ENCODE results near the gene PISD.

Gene PISD

GRCh38 chr22:31618057-31618456 is 44.0 kb downstream of the PISD start:
- no peak overlapping the region for H3K9ac ChIP-seq (ENCODE audit: low read length)
- H3K4me3 ChIP-seq (ENCODE audit: insufficient read depth, low read length, poor library complexity, severe bottlenecking): no peak overlapping the region
- no peaks in the 10 kb centered on the region for H3K27me3 ChIP-seq (ENCODE audit: low read length)
- no peaks in the 10 kb centered on the region; the same call in none of the 2 replicates for H3K79me2 ChIP-seq (ENCODE audit: insufficient read depth, low read length)
- no peak overlapping the region for H3K4me2 ChIP-seq (ENCODE audit: low read depth, low read length, poor library complexity, severe bottlenecking)
- H3F3A ChIP-seq (ENCODE audit: insufficient read depth): peaks cover 12% of the 10 kb centered on the region
- peak overlapping the region; percentile 55 for H3K27ac ChIP-seq (ENCODE audit: low read depth, low read length)
- no peaks in the 10 kb centered on the region for H4K20me1 ChIP-seq (ENCODE audit: low read depth, low read length)
- no peaks in the 10 kb centered on the region for H3K9me3 ChIP-seq (ENCODE audit: insufficient read depth, low read length)
- no peaks in the 10 kb centered on the region for H3K9me2 ChIP-seq (replicated peaks; ENCODE audit: insufficient read depth, low read length)
- H3K36me3 ChIP-seq (ENCODE audit: low read length): no peaks in the 10 kb centered on the region
- H2AFZ ChIP-seq (ENCODE audit: low read depth, low read length, severe bottlenecking): no peak overlapping the region
- TF ChIP-seq EZH2phosphoT487 (conservative IDR thresholded peaks at IDR 0.05; ENCODE audit: low read length): no peak
- TF ChIP-seq, protein P1, sequence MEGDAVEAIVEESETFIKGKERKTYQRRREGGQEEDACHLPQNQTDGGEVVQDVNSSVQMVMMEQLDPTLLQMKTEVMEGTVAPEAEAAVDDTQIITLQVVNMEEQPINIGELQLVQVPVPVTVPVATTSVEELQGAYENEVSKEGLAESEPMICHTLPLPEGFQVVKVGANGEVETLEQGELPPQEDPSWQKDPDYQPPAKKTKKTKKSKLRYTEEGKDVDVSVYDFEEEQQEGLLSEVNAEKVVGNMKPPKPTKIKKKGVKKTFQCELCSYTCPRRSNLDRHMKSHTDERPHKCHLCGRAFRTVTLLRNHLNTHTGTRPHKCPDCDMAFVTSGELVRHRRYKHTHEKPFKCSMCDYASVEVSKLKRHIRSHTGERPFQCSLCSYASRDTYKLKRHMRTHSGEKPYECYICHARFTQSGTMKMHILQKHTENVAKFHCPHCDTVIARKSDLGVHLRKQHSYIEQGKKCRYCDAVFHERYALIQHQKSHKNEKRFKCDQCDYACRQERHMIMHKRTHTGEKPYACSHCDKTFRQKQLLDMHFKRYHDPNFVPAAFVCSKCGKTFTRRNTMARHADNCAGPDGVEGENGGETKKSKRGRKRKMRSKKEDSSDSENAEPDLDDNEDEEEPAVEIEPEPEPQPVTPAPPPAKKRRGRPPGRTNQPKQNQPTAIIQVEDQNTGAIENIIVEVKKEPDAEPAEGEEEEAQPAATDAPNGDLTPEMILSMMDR (IDR thresholded peaks at IDR 0.05; ENCODE audit: insufficient read depth, low read length, poor library complexity, severe bottlenecking): no peak

DNA sequence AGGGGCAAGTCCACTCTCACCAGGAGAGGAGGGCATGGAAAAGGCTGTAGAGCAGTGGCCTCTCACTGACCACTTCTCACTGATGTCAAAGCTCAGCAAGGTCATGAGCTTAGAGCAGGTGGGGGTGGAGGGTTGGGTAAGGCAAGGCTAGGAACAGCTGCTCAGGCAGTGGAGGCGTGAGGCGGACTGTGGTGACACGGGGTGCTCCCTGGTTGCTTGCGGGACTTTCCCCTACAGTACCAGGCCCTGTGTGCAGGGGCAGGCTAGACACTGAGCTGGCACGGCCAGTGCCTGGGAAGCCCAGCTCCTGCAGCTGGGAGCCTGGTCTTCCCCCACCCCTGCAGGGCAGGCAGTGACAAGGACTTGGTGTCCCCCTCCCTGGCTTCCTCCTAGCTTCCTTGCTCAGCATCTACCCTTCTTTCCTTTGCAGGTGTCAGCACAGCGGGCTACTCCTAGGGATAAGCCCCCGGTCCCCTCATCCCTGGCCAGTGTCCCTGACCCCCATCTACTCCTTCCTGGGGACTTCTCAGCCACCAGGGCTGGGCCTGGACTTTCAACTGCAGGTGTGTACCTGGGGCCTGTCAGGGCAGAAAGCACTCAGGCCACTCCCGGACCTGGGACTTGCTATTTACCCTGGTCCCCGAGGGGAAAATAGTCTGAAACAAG is 45.6 kb downstream of the PISD start:
- H3K4me3 ChIP-seq (ENCODE audit: insufficient read depth, low read length, poor library complexity, severe bottlenecking): no peak overlapping the region
- peaks cover 12% of the 10 kb centered on the region for H3F3A ChIP-seq (ENCODE audit: insufficient read depth)
- no peaks in the 10 kb centered on the region for H3K9me2 ChIP-seq (replicated peaks; ENCODE audit: insufficient read depth, low read length)
- TF ChIP-seq EZH2phosphoT487 (conservative IDR thresholded peaks at IDR 0.05; ENCODE audit: low read length): no peak
- TF ChIP-seq, protein P1 (IDR thresholded peaks at IDR 0.05; ENCODE audit: insufficient read depth, low read length, poor library complexity, severe bottlenecking): no peak
- no peak overlapping the region for H2AFZ ChIP-seq (ENCODE audit: low read depth, low read length, severe bottlenecking)
- no peaks in the 10 kb centered on the region for H3K36me3 ChIP-seq (ENCODE audit: low read length)
- H3K9ac ChIP-seq (ENCODE audit: low read length): no peak overlapping the region
- peak overlapping the region; percentile 51 for H3K27ac ChIP-seq (ENCODE audit: low read depth, low read length)
- H3K9me3 ChIP-seq (ENCODE audit: insufficient read depth, low read length): no peaks in the 10 kb centered on the region
- H3K27me3 ChIP-seq (ENCODE audit: low read length): no peaks in the 10 kb centered on the region
- no peaks in the 10 kb centered on the region for H4K20me1 ChIP-seq (ENCODE audit: low read depth, low read length)
- H3K4me2 ChIP-seq (ENCODE audit: low read depth, low read length, poor library complexity, severe bottlenecking): no peak overlapping the region
- H3K79me2 ChIP-seq (ENCODE audit: insufficient read depth, low read length): no peaks in the 10 kb centered on the region

- TF ChIP-seq, protein P1 (IDR thresholded peaks at IDR 0.05; ENCODE audit: insufficient read depth, low read length, poor library complexity, severe bottlenecking): no peak
- no peak for TF ChIP-seq EZH2phosphoT487 (conservative IDR thresholded peaks at IDR 0.05; ENCODE audit: low read length)
- H3K9me3 ChIP-seq (ENCODE audit: insufficient read depth, low read length): no peaks in the 10 kb centered on the region
- H3K27ac ChIP-seq (ENCODE audit: low read depth, low read length): peak overlapping the region; percentile 51
- no peak overlapping the region for H3K9ac ChIP-seq (ENCODE audit: low read length)
- no peaks in the 10 kb centered on the region for H4K20me1 ChIP-seq (ENCODE audit: low read depth, low read length)
- no peaks in the 10 kb centered on the region for H3K79me2 ChIP-seq (ENCODE audit: insufficient read depth, low read length)
- H3K36me3 ChIP-seq (ENCODE audit: low read length): no peaks in the 10 kb centered on the region
- peaks cover 12% of the 10 kb centered on the region for H3F3A ChIP-seq (ENCODE audit: insufficient read depth)
- H3K9me2 ChIP-seq (replicated peaks; ENCODE audit: insufficient read depth, low read length): no peaks in the 10 kb centered on the region
- H2AFZ ChIP-seq (ENCODE audit: low read depth, low read length, severe bottlenecking): no peak overlapping the region
- no peak overlapping the region for H3K4me2 ChIP-seq (ENCODE audit: low read depth, low read length, poor library complexity, severe bottlenecking)
- H3K4me3 ChIP-seq (ENCODE audit: insufficient read depth, low read length, poor library complexity, severe bottlenecking): no peak overlapping the region
- no peaks in the 10 kb centered on the region for H3K27me3 ChIP-seq (ENCODE audit: low read length)
These were observed 46.1 kb downstream of the PISD start for GRCh38 chr22:31615940-31616314.
